PC-9 (cell line): ENCODE results near the gene EME1.

Experiments used
- EZH2 ChIP-seq: fragments of 200-600 bp; sonication (generic); IDR thresholded peaks from 2 replicates; pipeline ENCODE4 v1.8.0; 2017; ENCODE audit warnings: antibody characterized with exemption, low read depth
- TF ChIP-seq, protein P1 (sequence below): fragments of 200-600 bp; sonication (generic); conservative IDR thresholded peaks from 2 replicates; pipeline ENCODE4 v1.6.1; 2017; ENCODE audit warnings: mixed run types, antibody characterized with exemption, mild to moderate bottlenecking, moderate library complexity

DNA sequence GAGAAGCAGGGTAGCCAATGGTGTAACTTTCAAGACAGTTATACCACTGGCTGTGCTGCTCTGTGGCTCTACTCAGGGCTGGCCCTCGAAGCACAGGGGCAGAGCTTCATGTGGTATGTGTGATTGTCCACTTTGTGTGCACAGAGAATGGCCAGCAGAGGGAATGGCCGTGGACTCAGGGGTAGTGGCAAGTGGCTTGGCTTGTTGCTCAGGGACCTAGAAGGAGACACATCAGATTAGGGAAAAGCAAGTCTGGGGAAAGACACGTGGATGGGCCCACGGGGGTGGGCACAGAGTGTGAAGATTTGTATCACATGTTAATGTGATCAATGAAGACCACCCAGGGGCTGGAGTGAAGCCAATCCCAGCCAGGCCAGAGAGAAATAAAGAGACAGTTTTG, 47.1 kb upstream of the EME1 start:
- TF ChIP-seq, protein P1, sequence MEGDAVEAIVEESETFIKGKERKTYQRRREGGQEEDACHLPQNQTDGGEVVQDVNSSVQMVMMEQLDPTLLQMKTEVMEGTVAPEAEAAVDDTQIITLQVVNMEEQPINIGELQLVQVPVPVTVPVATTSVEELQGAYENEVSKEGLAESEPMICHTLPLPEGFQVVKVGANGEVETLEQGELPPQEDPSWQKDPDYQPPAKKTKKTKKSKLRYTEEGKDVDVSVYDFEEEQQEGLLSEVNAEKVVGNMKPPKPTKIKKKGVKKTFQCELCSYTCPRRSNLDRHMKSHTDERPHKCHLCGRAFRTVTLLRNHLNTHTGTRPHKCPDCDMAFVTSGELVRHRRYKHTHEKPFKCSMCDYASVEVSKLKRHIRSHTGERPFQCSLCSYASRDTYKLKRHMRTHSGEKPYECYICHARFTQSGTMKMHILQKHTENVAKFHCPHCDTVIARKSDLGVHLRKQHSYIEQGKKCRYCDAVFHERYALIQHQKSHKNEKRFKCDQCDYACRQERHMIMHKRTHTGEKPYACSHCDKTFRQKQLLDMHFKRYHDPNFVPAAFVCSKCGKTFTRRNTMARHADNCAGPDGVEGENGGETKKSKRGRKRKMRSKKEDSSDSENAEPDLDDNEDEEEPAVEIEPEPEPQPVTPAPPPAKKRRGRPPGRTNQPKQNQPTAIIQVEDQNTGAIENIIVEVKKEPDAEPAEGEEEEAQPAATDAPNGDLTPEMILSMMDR, result no peak
- no peak for TF ChIP-seq EZH2
